IMR-90 (cell line): ENCODE measurements around the gene PARK7. TPM values are rescaled to one million over a fixed set of nuclear protein-coding genes. Genes with fewer than 3 reads are reported as not detected.

ENCODE experiments used
- ATAC-seq: fragments of 200-7000 bp; cut with Tn5 transposase; 2 replicates; pipeline ENCODE4 v1.9.1; 2020; ENCODE audit warnings: low read depth, mild to moderate bottlenecking, moderate library complexity
- BruUV-seq: library from RNA; stranded (reverse); fragments of 400-500 nt; replicated peaks from 2 replicates; lab custom pipeline; 2021; lab: Mats Ljungman, UMichigan
- CTCF ChIA-PET: fragments of 300-600 bp; formaldehyde crosslinking; extraction: SDS; loops from one replicate; lab custom pipeline; 2021; ENCODE audit warnings: antibody characterized with exemption; lab: Yijun Ruan, JAX
- POLR2A ChIA-PET: fragments of 300-600 bp; sonication (Branson Sonifier 250); formaldehyde crosslinking; loops from one replicate; lab custom pipeline; 2022; ENCODE audit warnings: antibody characterized with exemption; ENCODE audit not compliant: unreplicated experiment; lab: Charles Lee
- DNase-seq: peaks from one replicate; pipeline ENCODE4 v3.0.0; 2013
- H2AFZ ChIP-seq: replicated peaks from 2 replicates; pipeline ENCODE3; 2013; ENCODE audit warnings: low read length, mild to moderate bottlenecking; ENCODE audit not compliant: poor library complexity
- H2AK5ac ChIP-seq: 2 replicates; pipeline ENCODE4 v1.6.1; 2013; ENCODE audit warnings: low read depth, low read length, inconsistent platforms
- H2AK9ac ChIP-seq: replicated peaks from 2 replicates; pipeline ENCODE3; 2013; ENCODE audit warnings: mild to moderate bottlenecking, low read depth, low read length, moderate library complexity; ENCODE audit not compliant: poor library complexity
- H2BK120ac ChIP-seq: 2 replicates; pipeline ENCODE4 v1.6.1; 2013; ENCODE audit warnings: low read depth, low read length, inconsistent platforms
- H2BK15ac ChIP-seq: 3 replicates; pipeline ENCODE4 v1.6.1; 2013; ENCODE audit warnings: low read depth, low read length, inconsistent platforms
- H2BK20ac ChIP-seq: 2 replicates; pipeline ENCODE4 v1.6.1; 2013; ENCODE audit warnings: low read depth, mild to moderate bottlenecking, inconsistent platforms, low read length, moderate library complexity
- H2BK5ac ChIP-seq: 2 replicates; pipeline ENCODE4 v1.6.1; 2013; ENCODE audit warnings: mild to moderate bottlenecking, low read depth, low read length, inconsistent platforms; ENCODE audit not compliant: poor library complexity, severe bottlenecking
- H3K14ac ChIP-seq: replicated peaks from 2 replicates; pipeline ENCODE4 v1.6.1; 2013; ENCODE audit warnings: low read depth, low read length, inconsistent platforms
- H3K18ac ChIP-seq: 2 replicates; pipeline ENCODE4 v1.6.1; 2013; ENCODE audit warnings: low read depth, low read length, control low read depth
- H3K23ac ChIP-seq: 2 replicates; pipeline ENCODE4 v1.6.1; 2013; ENCODE audit warnings: low read depth, low read length, inconsistent platforms
- H3K27ac ChIP-seq: 2 replicates; pipeline ENCODE4 v1.5.1; 2013; ENCODE audit warnings: mild to moderate bottlenecking, control low read depth, low read length; ENCODE audit not compliant: insufficient read depth
- H3K27me3 ChIP-seq: 2 replicates; pipeline ENCODE4 v1.6.1; 2013; ENCODE audit warnings: low read length; ENCODE audit not compliant: control insufficient read depth, insufficient read depth
- H3K36me3 ChIP-seq: 2 replicates; pipeline ENCODE4 v1.6.1; 2013; ENCODE audit warnings: low read length, mixed read lengths; ENCODE audit not compliant: control insufficient read depth, insufficient read depth
- H3K4ac ChIP-seq: 2 replicates; pipeline ENCODE4 v1.6.1; 2013; ENCODE audit warnings: low read depth, low read length, inconsistent platforms
- H3K4me1 ChIP-seq: 2 replicates; pipeline ENCODE4 v1.6.1; 2013; ENCODE audit warnings: low read length, mixed read lengths; ENCODE audit not compliant: control insufficient read depth, insufficient read depth
- H3K4me2 ChIP-seq: 2 replicates; pipeline ENCODE4 v1.6.1; 2013; ENCODE audit warnings: low read depth, mild to moderate bottlenecking, control low read depth, low read length, moderate library complexity
- H3K4me3 ChIP-seq: 2 replicates; pipeline ENCODE4 v1.5.1; 2013; ENCODE audit warnings: low read depth, mild to moderate bottlenecking, control low read depth, low read length, moderate library complexity; ENCODE audit not compliant: insufficient read depth
- H3K56ac ChIP-seq: 2 replicates; pipeline ENCODE4 v1.6.1; 2013; ENCODE audit warnings: low read length, inconsistent platforms; ENCODE audit not compliant: insufficient read depth; ENCODE audit errors: extremely low read depth
- H3K79me1 ChIP-seq, 2 experiments: 2 replicates each; pipeline ENCODE4 v1.6.1; 2013; ENCODE audit warnings: low read length in 2 of 2, inconsistent platforms in 1 of 2, low read depth in 1 of 2
- H3K9ac ChIP-seq: 2 replicates; pipeline ENCODE4 v1.6.1; 2013; ENCODE audit warnings: low read depth, low read length, control low read depth
- H3K9me1 ChIP-seq: 2 replicates; pipeline ENCODE4 v1.6.1; 2013; ENCODE audit warnings: low read length, inconsistent platforms; ENCODE audit not compliant: insufficient read depth
- H3K9me3 ChIP-seq: 2 replicates; pipeline ENCODE4 v1.6.1; 2013; ENCODE audit warnings: low read length; ENCODE audit not compliant: control insufficient read depth, insufficient read depth
- H4K20me1 ChIP-seq: 2 replicates; pipeline ENCODE4 v1.6.1; 2013; ENCODE audit warnings: low read length, inconsistent platforms; ENCODE audit not compliant: insufficient read depth
- H4K5ac ChIP-seq: 2 replicates; pipeline ENCODE4 v1.6.1; 2013; ENCODE audit warnings: mild to moderate bottlenecking, low read depth, low read length, control low read depth
- H4K8ac ChIP-seq, 2 experiments: 2 replicates each; pipeline ENCODE4 v1.6.1; 2013; ENCODE audit warnings: low read depth in 2 of 2, low read length in 2 of 2, control low read depth in 1 of 2, inconsistent platforms in 1 of 2
- H4K91ac ChIP-seq: 2 replicates; pipeline ENCODE4 v1.6.1; 2013; ENCODE audit warnings: low read depth, low read length, inconsistent platforms; ENCODE audit not compliant: insufficient read depth
- ELK1 ChIP-seq: fragments of 150-350 bp; IDR thresholded peaks from 2 replicates; pipeline ENCODE4 v1.6.1; 2016; ENCODE audit warnings: low read depth, mild to moderate bottlenecking, low read length, moderate library complexity, borderline replicate concordance
- FOS ChIP-seq: fragments of 150-350 bp; IDR thresholded peaks from 2 replicates; pipeline ENCODE4 v1.6.1; 2016; ENCODE audit warnings: low read depth, low read length
- WGBS, 2 experiments: methylation state at CpG; one replicate each; pipeline versions ENCODE4 v1.1.5 to v1.1.7; 2013; ENCODE audit warnings: missing lambda C conversion rate in 2 of 2; ENCODE audit not compliant: insufficient read length in 1 of 2; ENCODE audit errors: extremely low coverage in 2 of 2; 5-methylcytosine and 5-hydroxymethylcytosine counted together
- dilution Hi-C: fragments of 300-500 bp; cut with HindIII; formaldehyde crosslinking; loops from one replicate; pipeline ENCODE4 v1.14.3; 2018; ENCODE audit warnings: low sequenced_read_pairs; ENCODE audit not compliant: unreplicated experiment
- in situ Hi-C: fragments of 300-500 bp; cut with MboI; formaldehyde crosslinking; loops from 3 replicates; pipeline ENCODE4 v1.14.3; 2019; ENCODE audit warnings: low sequenced_read_pairs, inconsistent platforms, mixed read lengths
- intact Hi-C: fragments of 100-400 bp; cut with micrococcal nuclease; formaldehyde crosslinking; loops from 2 replicates; pipeline ENCODE4 v1.10.0; 2022
- polyA plus RNA-seq, 3 experiments: library from polyadenylated mRNA; depleted of rRNA; stranded (reverse); fragments of >200 nt; gene quantifications; 2 replicates each; pipeline ENCODE4 v1.2.3, GENCODE V29; 2012; ENCODE audit warnings: low replicate concordance in 1 of 3
- total RNA-seq: library from RNA; depleted of rRNA; stranded (reverse); fragments of >200 nt; gene quantifications from 2 replicates; pipeline ENCODE4 v1.2.3, GENCODE V29; 2012

PARK7 gene
- total and polyA plus RNA-seq, 2 of the 4 experiments (the other 2 are of a cell fraction) = 207 to 357 TPM

GRCh38 chr1:7940745-7941436 is 20.6 kb upstream of the PARK7 start, which contains the start of gene TNFRSF9:
TNFRSF9 (minus strand) TSS chr1:7940839; CDS start chr1:7939994, 845 bp downstream.
- in situ Hi-C loops = no loop called here
- Histone ChIP-seq H4K20me1 (no peaks in the 10 kb centered on the region), H3K18ac (no peak within 1 kb of the TSS), H3K36me3 (no peaks in the 10 kb centered on the region), H2BK5ac (no peak within 1 kb of the TSS), H3K27ac (no peak within 1 kb of the TSS), H3K9ac (no peak within 1 kb of the TSS), H3K27me3 (peaks cover 26% of the 10 kb centered on the region), H3K4me1 (peaks cover 8% of the 10 kb centered on the region), H3K4me3 (no peak within 1 kb of the TSS), H3K23ac (no peak within 1 kb of the TSS), H2AFZ (peak within 1 kb of the TSS; percentile 66), H2AK9ac (peak within 1 kb of the TSS; percentile 53), H4K8ac (no peak within 1 kb of the TSS), H4K91ac (no peak within 1 kb of the TSS), H2BK120ac (no peak within 1 kb of the TSS), H3K4ac (no peak within 1 kb of the TSS; the same call in 1 of the 2 replicates), H2AK5ac (peak within 1 kb of the TSS; percentile 1; the same call in 1 of the 2 replicates), H3K14ac (no peak within 1 kb of the TSS), H3K56ac (no peak within 1 kb of the TSS), H3K4me2 (no peak within 1 kb of the TSS), H2BK20ac (no peak within 1 kb of the TSS), H3K9me3 (no peaks in the 10 kb centered on the region), H2BK15ac (0 out of 3 replicates have a peak within 1 kb of the TSS, but pooled peaks have one; percentile 4), H3K79me1 (no peaks in the 10 kb centered on the region), H3K9me1 (peaks cover 8% of the 10 kb centered on the region), H4K5ac (no peak within 1 kb of the TSS)
- ATAC-seq = no peak
- CTCF ChIA-PET = interaction anchor here (0.7 kb wide), 1 partner anchor 11 kb away, joined by 3 read pairs; no protein-coding TSS in a partner anchor
- dilution Hi-C loops = no loop called here
- WGBS, 2 experiments = 83% methylated on average over 4 of the region's 14 CpGs; no CpG with 5 or more reads in 1 of the 2 experiments
- peak; percentile 54 for DNase-seq
- intact Hi-C loops = no loop called here
- POLR2A ChIA-PET = interaction anchor here (0.7 kb wide), 1 partner anchor 160 kb away, joined by 3 read pairs; no protein-coding TSS in a partner anchor
- TF ChIP-seq ELK1 (no peak), FOS (0 out of 2 replicates have a peak, but pooled peaks have one; percentile 25)
- no TSS peak for BruUV-seq
